Cardiac muscle cell (in vitro differentiated cells and primary cell): ENCODE data around the gene EXOC6B. TPM values are rescaled to one million over a fixed set of nuclear protein-coding genes. Genes with fewer than 3 reads are reported as not detected.
A peak's percentile ranks its signal among the peaks of the same experiment; 100 is the strongest.

Experiments used
- DNase-seq, 2 donors: peaks; one replicate each; pipeline versions ENCODE4 v3.0.0 to v3.0.0-alpha.2; 2010 to 2017; ENCODE audit warnings: low read depth in 1 of 2, low spot score in 1 of 2
- H3K27ac ChIP-seq: fragments of 200-600 bp; sonication (generic); 2 replicates; pipeline ENCODE4 v1.5.1; 2016
- H3K27me3 ChIP-seq: fragments of 200-600 bp; sonication (generic); 2 replicates; pipeline ENCODE4 v1.6.0; 2016; ENCODE audit warnings: control low read depth
- H3K36me3 ChIP-seq: fragments of 200-600 bp; sonication (generic); 2 replicates; pipeline ENCODE4 v1.5.1; 2016; ENCODE audit warnings: control low read depth
- H3K4me1 ChIP-seq: fragments of 200-600 bp; sonication (generic); 2 replicates; pipeline ENCODE4 v1.8.1; 2017; ENCODE audit warnings: low read depth, mild to moderate bottlenecking, mixed run types
- H3K4me3 ChIP-seq: fragments of 200-600 bp; sonication (generic); 2 replicates; pipeline ENCODE4 v1.5.1; 2016; ENCODE audit warnings: mild to moderate bottlenecking
- H3K9me3 ChIP-seq: fragments of 200-600 bp; sonication (generic); 2 replicates; pipeline ENCODE4 v1.5.1; 2017; ENCODE audit warnings: low read depth, mild to moderate bottlenecking, control low read depth
- CTCF ChIP-seq: IDR thresholded peaks from 2 replicates; pipeline ENCODE4 v1.5.1; 2012; ENCODE audit warnings: low read depth, mild to moderate bottlenecking, low read length
- polyA plus RNA-seq: library from polyadenylated mRNA; unstranded; fragments of >200 nt; fragmentation: Nextera tagmentation; extraction: Ambion mirVana; gene quantifications from 2 replicates; pipeline ENCODE4 v1.2.1, GENCODE V29; 2016
- total RNA-seq: library from RNA; depleted of rRNA; stranded (reverse); fragments of >200 nt; gene quantifications from 2 replicates; pipeline ENCODE4 v1.2.3, GENCODE V29; 2016

The EXOC6B gene
- total and polyA plus RNA-seq, 2 experiments from 2014 or later = 21.7 to 23.9 TPM

- no peak for TF ChIP-seq CTCF
- DNase-seq = no peak
- Histone ChIP-seq H3K27me3 (no peaks in the 10 kb centered on the region), H3K4me3 (no peak overlapping the region), H3K9me3 (no peaks in the 10 kb centered on the region), H3K36me3 (no peaks in the 10 kb centered on the region), H3K27ac (no peak overlapping the region), H3K4me1 (no peaks in the 10 kb centered on the region)
These were observed 21.9 kb upstream of the EXOC6B start for GRCh38 chr2:72847534-72848315.

- Histone ChIP-seq H3K36me3 (no peaks in the 10 kb centered on the region), H3K4me1 (no peaks in the 10 kb centered on the region), H3K9me3 (no peaks in the 10 kb centered on the region), H3K4me3 (no peak overlapping the region), H3K27ac (no peak overlapping the region), H3K27me3 (no peaks in the 10 kb centered on the region)
- no peak for TF ChIP-seq CTCF
- peak in 1 of 2 donors; percentile 11 for DNase-seq
These were observed 20.6 kb upstream of the EXOC6B start for GRCh38 chr2:72846171-72847095.

- H3K9me3 ChIP-seq = no peaks in the 10 kb centered on the region
- no peak for TF ChIP-seq CTCF
- H3K36me3 ChIP-seq = no peaks in the 10 kb centered on the region
- no peaks in the 10 kb centered on the region for H3K4me1 ChIP-seq
- H3K27me3 ChIP-seq = no peaks in the 10 kb centered on the region
- H3K4me3 ChIP-seq = no peak overlapping the region
- H3K27ac ChIP-seq = no peak overlapping the region
- no peak for DNase-seq
These were observed 17.5 kb upstream of the EXOC6B start for GRCh38 chr2:72843301-72843700.

- Histone ChIP-seq H3K4me1 (no peaks in the 10 kb centered on the region), H3K9me3 (no peaks in the 10 kb centered on the region)
- DNase-seq = no peak
These were observed 15.8 kb upstream of the EXOC6B start for GRCh38 chr2:72841462-72842125.

More at GRCh38 chr2:72841462-72842125, 15.8 kb upstream of the EXOC6B start:
- Histone ChIP-seq H3K27ac (no peak overlapping the region), H3K27me3 (no peaks in the 10 kb centered on the region), H3K4me3 (no peak overlapping the region), H3K36me3 (no peaks in the 10 kb centered on the region)
- no peak for TF ChIP-seq CTCF
